Common myeloid progenitor, CD34-positive (primary cell): ENCODE data around the gene HSBP1L1. TPM values are rescaled to one million over a fixed set of nuclear protein-coding genes. Genes with fewer than 3 reads are reported as not detected.
A peak's percentile ranks its signal among the peaks of the same experiment; 100 is the strongest.

Experiments used
- CTCF ChIA-PET: fragments of 350-600 bp; sonication (Branson Sonifier 250); formaldehyde crosslinking; loops from one replicate; lab custom pipeline; 2021; ENCODE audit warnings: antibody characterized with exemption; lab: Charles Lee
- POLR2A ChIA-PET: fragments of 350-600 bp; sonication (Branson Sonifier 250); formaldehyde crosslinking; loops from one replicate; lab custom pipeline; 2021; ENCODE audit warnings: antibody characterized with exemption; lab: Charles Lee
- DNase-seq, 3 donors: peaks; one replicate each; pipeline versions ENCODE4 v3.0.0 to v3.0.0-alpha.2; 2013
- H3K27ac ChIP-seq, 2 experiments: 1 replicate in 1 of 2; 2 replicates in 1 of 2; pipeline ENCODE4 v1.7.0; 2013; ENCODE audit warnings: inconsistent platforms in 2 of 2, low read length in 2 of 2, mild to moderate bottlenecking in 2 of 2, low read depth in 1 of 2, moderate library complexity in 1 of 2; ENCODE audit not compliant: severe bottlenecking in 2 of 2, insufficient read depth in 1 of 2, poor library complexity in 1 of 2
- H3K27me3 ChIP-seq, 5 experiments: replicated peaks in 2 of 5; 1 replicate in 3 of 5; 2 replicates in 2 of 5; pipeline versions ENCODE4 v1.6.1 to v1.7.0; 2013; ENCODE audit warnings: low read length in 4 of 5, mild to moderate bottlenecking in 2 of 5, moderate library complexity in 2 of 5, inconsistent platforms in 1 of 5; ENCODE audit not compliant: insufficient read depth in 5 of 5, control insufficient read depth in 4 of 5
- H3K36me3 ChIP-seq, 4 experiments: 1 replicate in 2 of 4; 2 replicates in 2 of 4; pipeline versions ENCODE4 v1.6.1 to v1.7.0; 2013; ENCODE audit warnings: low read length in 3 of 4, control low read depth in 1 of 4, mild to moderate bottlenecking in 1 of 4; ENCODE audit not compliant: control insufficient read depth in 4 of 4, insufficient read depth in 4 of 4
- H3K4me1 ChIP-seq, 4 experiments: 1 replicate in 3 of 4; 2 replicates in 1 of 4; pipeline versions ENCODE4 v1.6.1 to v1.7.1; 2013; ENCODE audit warnings: low read length in 3 of 4, mild to moderate bottlenecking in 3 of 4, control low read depth in 1 of 4, inconsistent platforms in 1 of 4, moderate library complexity in 1 of 4; ENCODE audit not compliant: control insufficient read depth in 4 of 4, insufficient read depth in 4 of 4; ENCODE audit errors: control extremely low read depth in 1 of 4
- H3K4me3 ChIP-seq, 7 experiments: 1 replicate in 4 of 7; 2 replicates in 3 of 7; pipeline versions ENCODE4 v1.5.1 to v1.7.0; 2013; ENCODE audit warnings: mild to moderate bottlenecking in 7 of 7, low read length in 6 of 7, moderate library complexity in 6 of 7, inconsistent platforms in 2 of 7, low read depth in 2 of 7, control low read depth in 1 of 7; ENCODE audit not compliant: insufficient read depth in 4 of 7, control insufficient read depth in 1 of 7; ENCODE audit errors: extremely low read depth in 1 of 7
- H3K9me3 ChIP-seq, 5 experiments: 1 replicate in 4 of 5; 2 replicates in 1 of 5; pipeline versions ENCODE4 v1.6.1 to v1.7.1; 2013; ENCODE audit warnings: low read length in 4 of 5, mild to moderate bottlenecking in 2 of 5, inconsistent platforms in 1 of 5, low read depth in 1 of 5, moderate library complexity in 1 of 5; ENCODE audit not compliant: control insufficient read depth in 4 of 5, insufficient read depth in 2 of 5; ENCODE audit errors: control extremely low read depth in 1 of 5
- WGBS: methylation state at CpG from one replicate; pipeline ENCODE4 v1.1.5; 2013; ENCODE audit not compliant: insufficient coverage; 5-methylcytosine and 5-hydroxymethylcytosine counted together
- polyA plus RNA-seq: library from polyadenylated mRNA; unstranded; fragments of 120-200 nt; gene quantifications from one replicate; pipeline ENCODE4 v1.2.1, GENCODE V29; 2013

The HSBP1L1 gene
- polyA plus RNA-seq: 18.7 TPM

GRCh38 chr18:79964330-79965118 lies at the start of gene HSBP1L1:
Gene HSBP1L1, plus strand, starts transcription at chr18:79964643. Its CDS starts 93 bp downstream, at chr18:79964736.
- Histone ChIP-seq H3K9me3 (no peaks in the 10 kb centered on the region), H3K4me1 (peaks cover 2 to 43% (median 21%) of the 10 kb centered on the region in 4 experiments), H3K27ac (peak within 1 kb of the TSS in 1 of 2 experiments; percentile 66), H3K36me3 (peaks cover 0 to 8% (median 5%) of the 10 kb centered on the region in 4 experiments), H3K4me3 (peak within 1 kb of the TSS; percentile 45 to 80 (median 66)), H3K27me3 (peaks cover 0 to 2% (median 0%) of the 10 kb centered on the region in 5 experiments)
- POLR2A ChIA-PET: interaction anchor here (1.1 to 1.8 kb wide), 2 partner anchors 11 to 13 kb away, joined by 3 to 5 read pairs; partner anchors contain the start of gene SLC66A2
- CTCF ChIA-PET: interaction anchor here (0.7 kb wide), 1 partner anchor 21 kb away, joined by 4 read pairs; no protein-coding TSS in a partner anchor
- WGBS: 0% methylated on average over 35 of the region's 73 CpGs
- peak; percentile 80 to 89 (median 88) for DNase-seq

GRCh38 chr18:79915161-79916127 lies 49.0 kb upstream of the HSBP1L1 start:
- WGBS: 95% methylated on average over 35 of the region's 50 CpGs

GRCh38 chr18:79916128-79916494 lies 48.3 kb upstream of the HSBP1L1 start:
- CTCF ChIA-PET: interaction anchor here (1.4 to 1.6 kb wide), 3 partner anchors 9 to 14 kb away, joined by 3 read pairs; no protein-coding TSS in a partner anchor
- 96% methylated on average over 15 of the region's 26 CpGs for WGBS
- no peak overlapping the region for H3K27ac ChIP-seq
- DNase-seq: no peak
- POLR2A ChIA-PET: no interaction called here
- peaks cover 0 to 32% (median 23%) of the 10 kb centered on the region in 5 experiments for H3K9me3 ChIP-seq
- no peak overlapping the region for H3K4me3 ChIP-seq
- no peaks in the 10 kb centered on the region for H3K4me1 ChIP-seq
- peaks cover 19 to 72% (median 49%) of the 10 kb centered on the region in 4 experiments for H3K36me3 ChIP-seq
- H3K27me3 ChIP-seq: no peaks in the 10 kb centered on the region

More at GRCh38 chr18:79915161-79916127, 49.0 kb upstream of the HSBP1L1 start:
- ChIA-PET CTCF (interaction anchor here (0.6 kb wide), 1 partner anchor 8 kb away, joined by 3 read pairs; no protein-coding TSS in a partner anchor), POLR2A (no interaction called here)
- no peaks in the 10 kb centered on the region for H3K27me3 ChIP-seq
- peaks cover 19 to 78% (median 52%) of the 10 kb centered on the region in 4 experiments for H3K36me3 ChIP-seq
- H3K4me1 ChIP-seq: no peaks in the 10 kb centered on the region
- H3K9me3 ChIP-seq: peaks cover 0 to 32% (median 23%) of the 10 kb centered on the region in 5 experiments
- no peak for DNase-seq
- no peak overlapping the region for H3K4me3 ChIP-seq
- no peak overlapping the region for H3K27ac ChIP-seq

- DNase-seq: no peak
- 96% methylated on average over 16 of the region's 24 CpGs for WGBS
- CTCF ChIA-PET: interaction anchor here (1.1 to 1.6 kb wide), 4 partner anchors 9 to 14 kb away, joined by 3 read pairs; no protein-coding TSS in a partner anchor
- Histone ChIP-seq H3K36me3 (peaks cover 19 to 68% (median 49%) of the 10 kb centered on the region in 4 experiments), H3K4me1 (no peaks in the 10 kb centered on the region), H3K27me3 (no peaks in the 10 kb centered on the region), H3K27ac (no peak overlapping the region), H3K4me3 (no peak overlapping the region), H3K9me3 (peaks cover 0 to 32% (median 23%) of the 10 kb centered on the region in 5 experiments)
- POLR2A ChIA-PET: interaction anchor here (0.8 kb wide), 1 partner anchor 10 kb away, joined by 3 read pairs; no protein-coding TSS in a partner anchor
Measured at GRCh38 chr18:79916546-79917168, 47.8 kb upstream of the HSBP1L1 start.

GRCh38 chr18:79917169-79917852 lies 47.1 kb upstream of the HSBP1L1 start:
- ChIA-PET POLR2A (interaction anchor here (0.8 kb wide), 1 partner anchor 9 kb away, joined by 3 read pairs; no protein-coding TSS in a partner anchor), CTCF (interaction anchor here (1.1 to 1.6 kb wide), 4 partner anchors 8 to 15 kb away, joined by 3 read pairs; no protein-coding TSS in a partner anchor)
- H3K4me1 ChIP-seq: no peaks in the 10 kb centered on the region
- H3K9me3 ChIP-seq: peaks cover 0 to 32% (median 23%) of the 10 kb centered on the region in 5 experiments
- 97% methylated on average over 28 of the region's 28 CpGs for WGBS
- DNase-seq: no peak
- H3K36me3 ChIP-seq: peaks cover 19 to 69% (median 53%) of the 10 kb centered on the region in 4 experiments
- H3K27me3 ChIP-seq: no peaks in the 10 kb centered on the region
- H3K4me3 ChIP-seq: no peak overlapping the region
- no peak overlapping the region for H3K27ac ChIP-seq
